ENCODE measurements around the gene CLRN3. TPM values are rescaled to one million over a fixed set of nuclear protein-coding genes. Genes with fewer than 3 reads are reported as not detected.

Gene CLRN3
- total and polyA plus RNA-seq, 2 experiments from 2014 or later: not detected

DNA sequence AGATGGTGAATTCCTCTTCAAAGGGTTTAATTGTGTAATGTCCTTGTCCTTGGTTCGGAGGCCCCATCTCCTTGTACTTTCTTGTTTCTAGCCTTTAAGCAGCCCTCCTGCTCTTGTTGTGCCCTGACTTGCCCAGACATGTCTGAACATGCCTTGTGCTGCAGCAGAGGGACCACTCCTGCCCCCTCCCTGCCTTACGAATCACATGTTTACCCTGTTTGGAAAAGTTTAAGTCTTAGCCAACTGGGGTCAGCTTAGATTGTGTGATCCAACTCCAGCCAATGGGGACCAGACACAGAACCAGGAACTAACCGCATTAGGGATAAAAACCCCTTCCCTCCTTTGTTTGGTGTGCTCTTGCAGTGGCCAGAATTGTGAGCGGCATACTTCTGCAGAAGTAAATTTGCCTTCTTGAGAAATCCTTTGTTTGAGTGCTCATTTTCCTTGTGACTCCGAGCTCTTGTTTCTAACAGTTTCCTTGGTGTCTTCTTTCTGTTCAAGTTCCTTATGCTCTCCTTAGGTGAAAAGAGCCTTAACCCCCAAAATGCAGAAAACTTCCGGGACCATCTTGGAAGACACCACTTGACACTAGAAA, 29.4 kb downstream of the CLRN3 start:
- no peak overlapping the region for H3K9ac ChIP-seq
- no peaks in the 10 kb centered on the region for H3K4me1 ChIP-seq (ENCODE audit: insufficient read depth)
- H3F3A ChIP-seq (ENCODE audit: insufficient read depth): no peaks in the 10 kb centered on the region
- H3K9me3 ChIP-seq (ENCODE audit: low read depth): no peaks in the 10 kb centered on the region
- in situ Hi-C loops (cut with MboI): no loop called here
- no peaks in the 10 kb centered on the region for H4K20me1 ChIP-seq (ENCODE audit: insufficient read depth)
- H3K4me3 ChIP-seq: no peak overlapping the region
- peaks cover 4% of the 10 kb centered on the region for H3K27me3 ChIP-seq (replicated peaks; ENCODE audit: insufficient read depth)
- H3K27ac ChIP-seq: no peak overlapping the region
- TF ChIP-seq EZH2 (IDR thresholded peaks at IDR 0.05; ENCODE audit: insufficient read depth, poor library complexity, severe bottlenecking): no peak
- no peak for TF ChIP-seq EZH2phosphoT487 (IDR thresholded peaks at IDR 0.05; ENCODE audit: insufficient read depth, low read depth)
- no peaks in the 10 kb centered on the region for H3K79me2 ChIP-seq (ENCODE audit: insufficient read depth)
- no peaks in the 10 kb centered on the region for H3K9me2 ChIP-seq (ENCODE audit: insufficient read depth)
- H2AFZ ChIP-seq: no peak overlapping the region
- 59 to 63% methylated on average over 6 of the region's 6 CpGs for WGBS, 2 experiments (ENCODE audit: low coverage in 1 of 2, low lambda C conversion rate in 2 of 2, missing lambda C conversion rate in 2 of 2)
- no peak for DNase-seq
- no peaks in the 10 kb centered on the region for H3K36me3 ChIP-seq (ENCODE audit: low read depth)
- no peak overlapping the region for H3K4me2 ChIP-seq (ENCODE audit: unreplicated experiment)

GRCh38 chr10:127860592-127860991, 32.1 kb downstream of the CLRN3 start:
- H3K4me2 ChIP-seq (ENCODE audit: unreplicated experiment): no peak overlapping the region
- H2AFZ ChIP-seq: no peak overlapping the region
- H3K9me2 ChIP-seq (ENCODE audit: insufficient read depth): no peaks in the 10 kb centered on the region
- H3K27me3 ChIP-seq (replicated peaks; ENCODE audit: insufficient read depth): no peaks in the 10 kb centered on the region; the same call in 1 of the 2 replicates
- H3K4me3 ChIP-seq: no peak overlapping the region
- no peaks in the 10 kb centered on the region for H3K79me2 ChIP-seq (ENCODE audit: insufficient read depth)
- no peaks in the 10 kb centered on the region for H3F3A ChIP-seq (ENCODE audit: insufficient read depth)
- no peak for TF ChIP-seq EZH2phosphoT487 (IDR thresholded peaks at IDR 0.05; ENCODE audit: insufficient read depth, low read depth)
- TF ChIP-seq EZH2 (IDR thresholded peaks at IDR 0.05; ENCODE audit: insufficient read depth, poor library complexity, severe bottlenecking): no peak
- no peak for DNase-seq
- H3K9ac ChIP-seq: no peak overlapping the region
- H3K27ac ChIP-seq: no peak overlapping the region
- H3K9me3 ChIP-seq (ENCODE audit: low read depth): no peaks in the 10 kb centered on the region
- no peaks in the 10 kb centered on the region for H3K4me1 ChIP-seq (ENCODE audit: insufficient read depth)
- 48 to 59% methylated on average over 6 of the region's 6 CpGs for WGBS, 2 experiments (ENCODE audit: low coverage in 1 of 2, low lambda C conversion rate in 2 of 2, missing lambda C conversion rate in 2 of 2)
- H4K20me1 ChIP-seq (ENCODE audit: insufficient read depth): no peaks in the 10 kb centered on the region
- in situ Hi-C loops (cut with MboI): no loop called here
- H3K36me3 ChIP-seq (ENCODE audit: low read depth): no peaks in the 10 kb centered on the region

DNA sequence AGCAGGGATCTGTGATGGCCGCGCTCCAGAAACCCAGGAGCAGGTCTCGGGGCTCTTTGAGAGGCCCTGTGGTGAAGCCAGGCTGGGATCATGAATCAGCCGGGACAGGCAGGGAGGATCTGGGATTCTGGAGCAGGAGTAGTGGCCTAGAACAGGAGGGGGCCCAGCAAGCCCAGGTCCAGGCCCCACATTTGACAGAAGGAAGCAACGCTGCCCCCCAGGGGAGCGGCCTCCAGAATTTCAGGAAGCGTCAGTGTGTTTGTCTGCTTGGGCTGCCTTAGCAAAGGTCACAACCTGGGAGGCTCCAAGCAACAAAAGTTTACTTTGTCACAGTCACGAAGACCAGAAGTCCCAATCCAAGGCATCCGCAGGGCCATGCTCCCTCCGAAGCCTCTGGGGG, 36.8 kb downstream of the CLRN3 start:
- no peaks in the 10 kb centered on the region for H3K79me2 ChIP-seq (ENCODE audit: insufficient read depth)
- H3K27me3 ChIP-seq (replicated peaks; ENCODE audit: insufficient read depth): peaks cover 2% of the 10 kb centered on the region
- no peaks in the 10 kb centered on the region for H3F3A ChIP-seq (ENCODE audit: insufficient read depth)
- H3K9ac ChIP-seq: no peak overlapping the region
- H3K9me2 ChIP-seq (ENCODE audit: insufficient read depth): no peaks in the 10 kb centered on the region
- H3K9me3 ChIP-seq (ENCODE audit: low read depth): no peaks in the 10 kb centered on the region
- no peak overlapping the region for H3K4me2 ChIP-seq (ENCODE audit: unreplicated experiment)
- H3K36me3 ChIP-seq (ENCODE audit: low read depth): no peaks in the 10 kb centered on the region
- H3K4me3 ChIP-seq: no peak overlapping the region
- no peak overlapping the region for H3K27ac ChIP-seq
- no peak for TF ChIP-seq EZH2phosphoT487 (IDR thresholded peaks at IDR 0.05; ENCODE audit: insufficient read depth, low read depth)
- TF ChIP-seq EZH2 (IDR thresholded peaks at IDR 0.05; ENCODE audit: insufficient read depth, poor library complexity, severe bottlenecking): no peak
- H4K20me1 ChIP-seq (ENCODE audit: insufficient read depth): no peaks in the 10 kb centered on the region
- no peak overlapping the region for H2AFZ ChIP-seq
- H3K4me1 ChIP-seq (ENCODE audit: insufficient read depth): no peaks in the 10 kb centered on the region
- 75 to 77% methylated on average over 9 to 10 of the region's 10 CpGs for WGBS, 2 experiments (ENCODE audit: low coverage in 1 of 2, low lambda C conversion rate in 2 of 2, missing lambda C conversion rate in 2 of 2)
- in situ Hi-C loops (cut with MboI): no loop called here
- no peak for DNase-seq

DNA sequence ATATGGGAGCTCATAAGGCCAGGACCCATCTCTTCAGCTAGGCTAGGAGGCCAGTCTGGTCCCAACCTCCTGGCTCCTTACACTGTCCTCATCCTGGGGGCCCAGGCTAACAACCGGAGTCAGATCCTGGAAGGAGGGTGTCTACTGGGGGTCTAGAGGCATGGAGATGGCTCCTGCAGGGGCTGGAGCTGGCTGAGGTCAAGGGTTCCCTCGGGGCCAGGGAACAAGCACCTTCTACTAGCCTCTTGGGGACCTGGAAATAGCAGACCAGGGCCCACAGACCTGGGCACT, 37.2 kb downstream of the CLRN3 start:
- no peak overlapping the region for H3K9ac ChIP-seq
- H3K9me2 ChIP-seq (ENCODE audit: insufficient read depth): no peaks in the 10 kb centered on the region
- H3K9me3 ChIP-seq (ENCODE audit: low read depth): no peaks in the 10 kb centered on the region
- no peaks in the 10 kb centered on the region for H3K79me2 ChIP-seq (ENCODE audit: insufficient read depth)
- no peak overlapping the region for H3K4me3 ChIP-seq
- no peaks in the 10 kb centered on the region for H3K36me3 ChIP-seq (ENCODE audit: low read depth)
- no peaks in the 10 kb centered on the region for H4K20me1 ChIP-seq (ENCODE audit: insufficient read depth)
- H3K4me1 ChIP-seq (ENCODE audit: insufficient read depth): no peaks in the 10 kb centered on the region
- no peak overlapping the region for H2AFZ ChIP-seq
- H3K27ac ChIP-seq: no peak overlapping the region
- H3K27me3 ChIP-seq (replicated peaks; ENCODE audit: insufficient read depth): peaks cover 6% of the 10 kb centered on the region
- TF ChIP-seq EZH2 (IDR thresholded peaks at IDR 0.05; ENCODE audit: insufficient read depth, poor library complexity, severe bottlenecking) (no peak), EZH2phosphoT487 (IDR thresholded peaks at IDR 0.05; ENCODE audit: insufficient read depth, low read depth) (no peak)
- no peak for DNase-seq
- no peaks in the 10 kb centered on the region for H3F3A ChIP-seq (ENCODE audit: insufficient read depth)
- 24 to 40% methylated on average over 2 of the region's 2 CpGs for WGBS, 2 experiments (ENCODE audit: low coverage in 1 of 2, low lambda C conversion rate in 2 of 2, missing lambda C conversion rate in 2 of 2)
- in situ Hi-C loops (cut with MboI): no loop called here
- no peak overlapping the region for H3K4me2 ChIP-seq (ENCODE audit: unreplicated experiment)

Data from GM23248 (cell line).